ENCODE measurements around the gene KBTBD12. TPM values are rescaled to one million over a fixed set of nuclear protein-coding genes. Genes with fewer than 3 reads are reported as not detected.

Gene KBTBD12
- total and polyA plus RNA-seq, 10 donors: 0.03 to 0.51 (median 0.08) TPM; not detected in 4

- Histone ChIP-seq H3K27me3 (replicated peaks in 1 of 7) (no peaks in the 10 kb centered on the region), H3K36me3 (no peaks in the 10 kb centered on the region), H3K4me3 (no peak overlapping the region), H3K27ac (no peak overlapping the region), H3K4me1 (no peaks in the 10 kb centered on the region), H3K9me3 (peaks cover 0 to 4% (median 0%) of the 10 kb centered on the region in 8 donors)
- 71 to 84% (median 75%) methylated on average over 10 to 11 of the region's 11 CpGs for WGBS, 5 donors
- no peak for DNase-seq
- intact Hi-C loops (cut with DNase I; ENCODE audit: low total_unique reads): no loop called here
- TF ChIP-seq POLR2AphosphoS5 (IDR thresholded peaks at IDR 0.05): no peak
- no peak for TF ChIP-seq CTCF (IDR thresholded peaks at IDR 0.05 in 8 of 11, conservative IDR thresholded peaks at IDR 0.05 in 3 of 11)
- no peak for TF ChIP-seq POLR2A (IDR thresholded peaks at IDR 0.05)
Measured at GRCh38 chr3:127990461-127990860, 75.4 kb downstream of the KBTBD12 start.

GRCh38 chr3:127991251-127991650, 76.2 kb downstream of the KBTBD12 start:
- 83 to 94% (median 89%) methylated on average over 12 of the region's 12 CpGs for WGBS, 5 donors
- no peak for TF ChIP-seq POLR2AphosphoS5 (IDR thresholded peaks at IDR 0.05)
- no peak for TF ChIP-seq CTCF (IDR thresholded peaks at IDR 0.05 in 8 of 11, conservative IDR thresholded peaks at IDR 0.05 in 3 of 11)
- no peak for TF ChIP-seq POLR2A (IDR thresholded peaks at IDR 0.05)
- peaks cover 0 to 4% (median 0%) of the 10 kb centered on the region in 8 donors for H3K9me3 ChIP-seq
- no peak overlapping the region for H3K27ac ChIP-seq
- no peaks in the 10 kb centered on the region for H3K27me3 ChIP-seq (replicated peaks in 1 of 7)
- H3K4me1 ChIP-seq: no peaks in the 10 kb centered on the region
- H3K36me3 ChIP-seq: no peaks in the 10 kb centered on the region
- no peak for DNase-seq
- intact Hi-C loops (cut with DNase I; ENCODE audit: low total_unique reads): no loop called here
- no peak overlapping the region for H3K4me3 ChIP-seq

GRCh38 chr3:127991681-127992080, 76.6 kb downstream of the KBTBD12 start:
- no peaks in the 10 kb centered on the region for H3K4me1 ChIP-seq
- intact Hi-C loops (cut with DNase I; ENCODE audit: low total_unique reads): no loop called here
- peaks cover 0 to 4% (median 0%) of the 10 kb centered on the region in 8 donors for H3K9me3 ChIP-seq
- 74 to 86% (median 77%) methylated on average over 6 of the region's 6 CpGs for WGBS, 5 donors
- H3K27ac ChIP-seq: no peak overlapping the region
- DNase-seq: no peak
- no peaks in the 10 kb centered on the region for H3K27me3 ChIP-seq (replicated peaks in 1 of 7)
- TF ChIP-seq POLR2A (IDR thresholded peaks at IDR 0.05) (no peak), CTCF (IDR thresholded peaks at IDR 0.05 in 8 of 11, conservative IDR thresholded peaks at IDR 0.05 in 3 of 11) (no peak), POLR2AphosphoS5 (IDR thresholded peaks at IDR 0.05) (no peak)
- no peaks in the 10 kb centered on the region for H3K36me3 ChIP-seq
- H3K4me3 ChIP-seq: no peak overlapping the region

GRCh38 chr3:127992127-127992526, 77.1 kb downstream of the KBTBD12 start:
- H3K9me3 ChIP-seq: peaks cover 0 to 4% (median 0%) of the 10 kb centered on the region in 8 donors
- DNase-seq: no peak
- intact Hi-C loops (cut with DNase I; ENCODE audit: low total_unique reads): no loop called here
- TF ChIP-seq POLR2AphosphoS5 (IDR thresholded peaks at IDR 0.05) (no peak), POLR2A (IDR thresholded peaks at IDR 0.05) (no peak), CTCF (IDR thresholded peaks at IDR 0.05 in 8 of 11, conservative IDR thresholded peaks at IDR 0.05 in 3 of 11) (no peak)
- H3K4me3 ChIP-seq: no peak overlapping the region
- no peaks in the 10 kb centered on the region for H3K4me1 ChIP-seq
- 89 to 93% (median 91%) methylated on average over 5 of the region's 5 CpGs for WGBS, 5 donors
- no peak overlapping the region for H3K27ac ChIP-seq
- H3K27me3 ChIP-seq (replicated peaks in 1 of 7): no peaks in the 10 kb centered on the region
- no peaks in the 10 kb centered on the region for H3K36me3 ChIP-seq

Data from spleen (tissue), 11 donors.